Stomach (tissue), 9 donors: Measurements from ENCODE around the gene ATG4C. TPM values are rescaled to one million over a fixed set of nuclear protein-coding genes. Genes with fewer than 3 reads are reported as not detected.

ENCODE experiments used
- DNase-seq, 2 donors: peaks; one replicate each; pipeline versions ENCODE4 v3.0.0 to v3.0.0-alpha.2; 2013 to 2019
- H3K27ac ChIP-seq, 5 donors: fragments of 200-600 bp in 4 of 5; sonication (generic) in 4 of 5; one replicate each; pipeline ENCODE4 v1.5.1; 2013 to 2019; ENCODE audit warnings: mild to moderate bottlenecking in 1 of 5, moderate library complexity in 1 of 5
- H3K27me3 ChIP-seq, 3 donors: fragments of 200-600 bp; sonication (generic); one replicate each; pipeline ENCODE4 v1.5.1; 2017 to 2019; ENCODE audit warnings: mixed run types in 1 of 3
- H3K36me3 ChIP-seq, 4 donors: fragments of 200-600 bp; sonication (generic); 1 replicate in 3 of 4; 2 replicates in 1 of 4; pipeline ENCODE4 v1.5.1; 2016 to 2019
- H3K4me1 ChIP-seq, 4 donors: fragments of 200-600 bp; sonication (generic); one replicate each; pipeline ENCODE4 v1.5.1; 2016 to 2019
- H3K4me3 ChIP-seq, 4 donors: fragments of 200-600 bp; sonication (generic) in 3 of 4; one replicate each; pipeline ENCODE4 v1.5.1; 2016 to 2019; ENCODE audit warnings: mild to moderate bottlenecking in 1 of 4
- H3K9me3 ChIP-seq, 4 donors: fragments of 200-600 bp; sonication (generic); one replicate each; pipeline ENCODE4 v1.5.1; 2016 to 2019
- EP300 ChIP-seq: sonication (generic); formaldehyde crosslinking; IDR thresholded peaks from one replicate; pipeline ENCODE4 v1.6.1; 2017; ENCODE audit warnings: antibody characterized with exemption
- POLR2A ChIP-seq, 4 donors: fragments of 450-650 bp; IDR thresholded peaks; one replicate each; pipeline ENCODE4 v1.6.1; 2016; ENCODE audit warnings: antibody characterized with exemption in 4 of 4, control low read depth in 2 of 4, mild to moderate bottlenecking in 1 of 4, moderate library complexity in 1 of 4
- POLR2AphosphoS5 ChIP-seq, 3 donors: sonication (generic); formaldehyde crosslinking; IDR thresholded peaks; one replicate each; pipeline ENCODE4 v1.6.1; 2016; ENCODE audit warnings: antibody characterized with exemption in 3 of 3
- intact Hi-C: fragments of 100-400 bp; cut with DNase I; formaldehyde crosslinking; loops from one replicate; pipeline ENCODE4 v1.15.1; 2023; ENCODE audit warnings: low total_unique reads
- polyA plus RNA-seq, 3 donors: library from polyadenylated mRNA; stranded (reverse); fragments of 200-250 nt; gene quantifications; one replicate each; pipeline ENCODE4 v1.2.3, GENCODE V29; 2013
- total RNA-seq, 5 donors: library from RNA; depleted of rRNA; stranded (reverse); fragments of >200 nt; gene quantifications; one replicate each; pipeline versions ENCODE4 v1.1.0 to v1.2.3, GENCODE V29; 2014 to 2016
- TF ChIP-seq, protein P1 (sequence below), 7 experiments: fragments of 450-650 bp in 4 of 7; fragments of 200-600 bp in 3 of 7; sonication (generic) in 3 of 7; IDR thresholded peaks; one replicate each; pipeline ENCODE4 v1.5.1; 2016 to 2019; ENCODE audit warnings: antibody characterized with exemption in 7 of 7, control low read depth in 2 of 7, mild to moderate bottlenecking in 1 of 7
- donor health status: healthy with polysubstance abuse.
- donor health status: Bipolar disorder and iron deficiency.
- donor health status: healthy.

ATG4C gene
- total and polyA plus RNA-seq, 8 donors, result 2.3 to 42.4 (median 6.9) TPM

DNA sequence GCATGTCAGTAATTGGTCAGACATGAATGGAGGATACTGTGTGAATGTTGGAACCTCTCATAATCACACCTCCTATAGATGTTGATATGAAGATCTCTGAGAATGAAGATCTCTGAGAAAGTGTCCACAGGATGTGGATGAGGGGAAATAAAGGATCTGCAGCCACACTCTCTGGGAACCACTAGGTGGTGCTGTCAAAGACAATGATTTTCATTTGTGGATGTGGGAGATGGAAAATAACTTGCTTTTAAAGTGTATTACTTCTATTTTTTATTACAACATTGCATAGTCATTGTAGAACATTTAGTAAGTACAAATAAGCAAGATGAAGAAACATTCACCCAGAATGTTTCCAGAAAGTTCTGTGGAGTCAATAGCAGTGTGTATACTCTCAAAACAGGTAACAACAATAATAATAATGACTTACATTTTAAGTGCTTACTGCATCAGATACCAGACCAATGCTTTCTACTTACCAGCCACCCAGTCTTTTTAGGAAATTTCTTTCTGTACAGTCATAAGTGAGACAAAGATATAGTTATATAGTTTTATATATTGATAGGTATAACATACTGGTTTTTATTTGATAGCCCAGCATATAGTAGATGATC, 128.2 kb downstream of the ATG4C start:
- no peaks in the 10 kb centered on the region for H3K4me1 ChIP-seq
- intact Hi-C loops, result no loop called here
- H3K9me3 ChIP-seq, result no peaks in the 10 kb centered on the region
- no peak overlapping the region for H3K27ac ChIP-seq
- peak in 1 of 2 donors; percentile 16 for DNase-seq
- TF ChIP-seq POLR2AphosphoS5 (IDR thresholded peaks at IDR 0.05) (no peak), EP300 (no peak), POLR2A (IDR thresholded peaks at IDR 0.05) (no peak)
- TF ChIP-seq, protein P1, sequence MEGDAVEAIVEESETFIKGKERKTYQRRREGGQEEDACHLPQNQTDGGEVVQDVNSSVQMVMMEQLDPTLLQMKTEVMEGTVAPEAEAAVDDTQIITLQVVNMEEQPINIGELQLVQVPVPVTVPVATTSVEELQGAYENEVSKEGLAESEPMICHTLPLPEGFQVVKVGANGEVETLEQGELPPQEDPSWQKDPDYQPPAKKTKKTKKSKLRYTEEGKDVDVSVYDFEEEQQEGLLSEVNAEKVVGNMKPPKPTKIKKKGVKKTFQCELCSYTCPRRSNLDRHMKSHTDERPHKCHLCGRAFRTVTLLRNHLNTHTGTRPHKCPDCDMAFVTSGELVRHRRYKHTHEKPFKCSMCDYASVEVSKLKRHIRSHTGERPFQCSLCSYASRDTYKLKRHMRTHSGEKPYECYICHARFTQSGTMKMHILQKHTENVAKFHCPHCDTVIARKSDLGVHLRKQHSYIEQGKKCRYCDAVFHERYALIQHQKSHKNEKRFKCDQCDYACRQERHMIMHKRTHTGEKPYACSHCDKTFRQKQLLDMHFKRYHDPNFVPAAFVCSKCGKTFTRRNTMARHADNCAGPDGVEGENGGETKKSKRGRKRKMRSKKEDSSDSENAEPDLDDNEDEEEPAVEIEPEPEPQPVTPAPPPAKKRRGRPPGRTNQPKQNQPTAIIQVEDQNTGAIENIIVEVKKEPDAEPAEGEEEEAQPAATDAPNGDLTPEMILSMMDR (IDR thresholded peaks at IDR 0.05), result peak in 3 of 7 experiments; percentile 9 to 39 (median 30)
- no peak overlapping the region for H3K4me3 ChIP-seq
- no peaks in the 10 kb centered on the region for H3K27me3 ChIP-seq
- no peaks in the 10 kb centered on the region for H3K36me3 ChIP-seq

Other genes with a start within 250 kb of the ATG4C start
- 1 to 10 TPM in 1 of 5 donors, under 1 TPM in 1, not detected in 3; 0.14 to 3.5 TPM for gene ANGPTL3, start 186.6 kb upstream of the ATG4C start, total RNA-seq
- 1 to 10 TPM in 2 of 3 donors, under 1 TPM in 1; 0.55 to 2.0 (median 1.1) TPM for gene ANGPTL3, start 186.6 kb upstream of the ATG4C start, polyA plus RNA-seq
- gene DOCK7, start 95.7 kb upstream of the ATG4C start, total RNA-seq, result 100 to 1,000 TPM in 1 of 5 donors, 10 to 100 TPM in 4; 21.0 to 118 (median 74.2) TPM
- gene DOCK7, start 95.7 kb upstream of the ATG4C start, polyA plus RNA-seq, result 10 to 100 TPM in 1 of 3 donors, 1 to 10 TPM in 2; 4.7 to 15.9 (median 8.9) TPM